Stimulated activated CD8-positive, alpha-beta memory T cell treated with anti-CD3 and anti-CD28 coated beads, Interleukin-15, amount 100 ng/mL, for 24 hours (primary cell): ENCODE results near the gene SLC25A44.
"Not testable (repeated sequence)": the region's sequence is repeated elsewhere in the genome, so short reads cannot be mapped to it uniquely, and the experiment has no call there.

ENCODE experiments used
- DNase-seq: peaks from one replicate; pipeline ENCODE4 v3.0.0-alpha.2; 2020; ENCODE audit warnings: low read depth

Gene SLC25A44

GRCh38 chr1:156204686-156205085 is 10.8 kb downstream of the SLC25A44 start:
- DNase-seq, result no peak

GRCh38 chr1:156211243-156211642 is 17.3 kb downstream of the SLC25A44 start:
- DNase-seq, result no peak

GRCh38 chr1:156212130-156212529 is 18.2 kb downstream of the SLC25A44 start:
- DNase-seq, result no peak

GRCh38 chr1:156212833-156213643 is 19.1 kb downstream of the SLC25A44 start, which contains the start of gene PMF1:
PMF1 (plus strand) TSS chr1:156213007; CDS start chr1:156213016, 9 bp downstream.
- DNase-seq, result peak; percentile 92

- DNase-seq, result no peak
These were observed 19.7 kb downstream of the SLC25A44 start for GRCh38 chr1:156213644-156213966.

- no peak for DNase-seq
These were observed 20.3 kb downstream of the SLC25A44 start for GRCh38 chr1:156214024-156214748.

GRCh38 chr1:156216361-156217086 is 22.6 kb downstream of the SLC25A44 start:
- DNase-seq, result not testable (repeated sequence)

GRCh38 chr1:156217871-156218270 is 24.0 kb downstream of the SLC25A44 start:
- DNase-seq, result no peak

GRCh38 chr1:156220226-156220625 is 26.3 kb downstream of the SLC25A44 start:
- DNase-seq, result no peak

GRCh38 chr1:156221986-156222692 is 28.2 kb downstream of the SLC25A44 start:
- no peak for DNase-seq

GRCh38 chr1:156225677-156226014 is 31.7 kb downstream of the SLC25A44 start:
- no peak for DNase-seq

GRCh38 chr1:156226116-156226538 is 32.2 kb downstream of the SLC25A44 start:
- DNase-seq, result no peak

GRCh38 chr1:156226782-156227181 is 32.9 kb downstream of the SLC25A44 start:
- no peak for DNase-seq

- DNase-seq, result no peak
These were observed 34.6 kb downstream of the SLC25A44 start for GRCh38 chr1:156228501-156228900.

GRCh38 chr1:156229809-156230472 is 36.0 kb downstream of the SLC25A44 start:
- no peak for DNase-seq

GRCh38 chr1:156230473-156230837 is 36.6 kb downstream of the SLC25A44 start:
- no peak for DNase-seq

- no peak for DNase-seq
These were observed 38.4 kb downstream of the SLC25A44 start for GRCh38 chr1:156232201-156232894.

GRCh38 chr1:156233426-156234127 is 39.7 kb downstream of the SLC25A44 start:
- no peak for DNase-seq

- no peak for DNase-seq
These were observed 42.3 kb downstream of the SLC25A44 start for GRCh38 chr1:156236164-156236563.

GRCh38 chr1:156238248-156238647 is 44.3 kb downstream of the SLC25A44 start:
- DNase-seq, result no peak
